T-helper 22 cell (primary cell): Measurements from ENCODE around the gene TFG.

Experiments
- DNase-seq: peaks from one replicate; pipeline ENCODE4 v3.0.0-alpha.2; 2020; ENCODE audit warnings: low read depth

The TFG gene

GRCh38 chr3:100754563-100755334 lies 45.5 kb downstream of the TFG start:
- DNase-seq, result no peak

GRCh38 chr3:100756441-100756840 lies 47.1 kb downstream of the TFG start:
- DNase-seq, result no peak

GRCh38 chr3:100759159-100759558 lies 49.9 kb downstream of the TFG start:
- no peak for DNase-seq

- DNase-seq, result no peak
Measured at GRCh38 chr3:100759950-100760349, 50.7 kb downstream of the TFG start.

GRCh38 chr3:100760377-100760776 lies 51.1 kb downstream of the TFG start:
- DNase-seq, result no peak

- DNase-seq, result no peak
Measured at GRCh38 chr3:100761211-100761942, 52.1 kb downstream of the TFG start.

GRCh38 chr3:100761951-100762350 lies 52.7 kb downstream of the TFG start:
- no peak for DNase-seq

GRCh38 chr3:100765437-100765975 lies 56.2 kb downstream of the TFG start:
- DNase-seq, result no peak

- DNase-seq, result no peak
Measured at GRCh38 chr3:100766069-100766468, 56.8 kb downstream of the TFG start.

- DNase-seq, result no peak
Measured at GRCh38 chr3:100769693-100770092, 60.4 kb downstream of the TFG start.

GRCh38 chr3:100775226-100775625 lies 65.9 kb downstream of the TFG start:
- no peak for DNase-seq

- no peak for DNase-seq
Measured at GRCh38 chr3:100775669-100776068, 66.4 kb downstream of the TFG start.

GRCh38 chr3:100776097-100776729 lies 66.9 kb downstream of the TFG start:
- no peak for DNase-seq

- no peak for DNase-seq
Measured at GRCh38 chr3:100776746-100777145, 67.5 kb downstream of the TFG start.

GRCh38 chr3:100777271-100777670 lies 68.0 kb downstream of the TFG start:
- no peak for DNase-seq

GRCh38 chr3:100779480-100779879 lies 70.2 kb downstream of the TFG start:
- no peak for DNase-seq

- DNase-seq, result no peak
Measured at GRCh38 chr3:100780071-100780622, 70.9 kb downstream of the TFG start.

- DNase-seq, result no peak
Measured at GRCh38 chr3:100781301-100781700, 72.0 kb downstream of the TFG start.

- no peak for DNase-seq
Measured at GRCh38 chr3:100782348-100782747, 73.1 kb downstream of the TFG start.

GRCh38 chr3:100782906-100783305 lies 73.6 kb downstream of the TFG start:
- DNase-seq, result no peak

GRCh38 chr3:100783619-100784018 lies 74.3 kb downstream of the TFG start:
- DNase-seq, result no peak

GRCh38 chr3:100789579-100789978 lies 80.3 kb downstream of the TFG start:
- DNase-seq, result no peak

GRCh38 chr3:100796556-100796955 lies 87.3 kb downstream of the TFG start:
- no peak for DNase-seq
